SK-N-SH (cell line): ENCODE measurements around the gene MCTP1. TPM values are rescaled to one million over a fixed set of nuclear protein-coding genes. Genes with fewer than 3 reads are reported as not detected.

ENCODE experiments used
- CTCF ChIA-PET: fragments of 300-600, 350-600 bp; formaldehyde crosslinking; extraction: SDS; loops from one replicate; lab custom pipeline; 2021; lab: Yijun Ruan, JAX
- POLR2A ChIA-PET: fragments of 350-600 bp; sonication (Branson Sonifier 250); formaldehyde crosslinking; extraction: SDS; loops from one replicate; lab custom pipeline; 2020; ENCODE audit warnings: antibody characterized with exemption, inconsistent platforms; lab: Yijun Ruan, JAX
- DNase-seq: peaks from one replicate; pipeline ENCODE4 v3.0.0; 2012
- H2AFZ ChIP-seq: fragments of 200-600 bp; sonication (generic); 2 replicates; pipeline ENCODE4 v1.8.1; 2016; ENCODE audit warnings: antibody characterized with exemption, mild to moderate bottlenecking, low read depth
- H3F3A ChIP-seq: fragments of 200-600 bp; sonication (generic); replicated peaks from 2 replicates; pipeline ENCODE3; 2016; ENCODE audit warnings: antibody characterized with exemption, mild to moderate bottlenecking; ENCODE audit not compliant: insufficient read depth
- H3K27ac ChIP-seq, 2 experiments: fragments of 200-500 bp in 1 of 2; fragments of 200-600 bp in 1 of 2; sonication (Bioruptor generic) in 1 of 2; sonication (generic), shearing (Covaris generic) in 1 of 2; 2 replicates each; pipeline versions ENCODE4 v1.5.1 to v1.6.1; 2014 to 2016; ENCODE audit warnings: low read depth in 2 of 2, inconsistent platforms in 1 of 2, low read length in 1 of 2, mild to moderate bottlenecking in 1 of 2, mixed read lengths in 1 of 2
- H3K27me3 ChIP-seq: fragments of 200-600 bp; sonication (generic), shearing (Covaris generic); 2 replicates; pipeline ENCODE4 v1.6.1; 2016; ENCODE audit warnings: mixed run types; ENCODE audit not compliant: insufficient read depth
- H3K36me3 ChIP-seq, 2 experiments: fragments of 200-500 bp in 1 of 2; fragments of 200-600 bp in 1 of 2; sonication (Bioruptor generic) in 1 of 2; sonication (generic) in 1 of 2; replicated peaks in 1 of 2; 2 replicates each; pipeline versions ENCODE3 to v1.5.1; 2014 to 2016; ENCODE audit warnings: low read length in 1 of 2, mild to moderate bottlenecking in 1 of 2; ENCODE audit not compliant: insufficient read depth in 2 of 2, control insufficient read depth in 1 of 2
- H3K4me1 ChIP-seq, 2 experiments: fragments of 200-500 bp in 1 of 2; fragments of 200-600 bp in 1 of 2; sonication (Bioruptor generic) in 1 of 2; sonication (generic), shearing (Covaris generic) in 1 of 2; 2 replicates each; pipeline versions ENCODE4 v1.5.1 to v1.6.1; 2014 to 2016; ENCODE audit warnings: low read depth in 1 of 2, low read length in 1 of 2, mixed run types in 1 of 2; ENCODE audit not compliant: insufficient read depth in 2 of 2, control insufficient read depth in 1 of 2
- H3K4me2 ChIP-seq: fragments of 200-600 bp; sonication (generic), shearing (Covaris generic); 2 replicates; pipeline ENCODE4 v1.6.1; 2017; ENCODE audit warnings: mixed run types
- H3K4me3 ChIP-seq, 2 experiments: fragments of 200-500 bp in 1 of 2; fragments of 200-600 bp in 1 of 2; sonication (Bioruptor generic) in 1 of 2; sonication (generic), shearing (Covaris generic) in 1 of 2; 2 replicates each; pipeline versions ENCODE4 v1.5.1 to v1.8.1; 2014 to 2016; ENCODE audit warnings: low read depth in 2 of 2, inconsistent platforms in 1 of 2, low read length in 1 of 2, mild to moderate bottlenecking in 1 of 2, mixed read lengths in 1 of 2, moderate library complexity in 1 of 2
- H3K79me2 ChIP-seq: fragments of 200-600 bp; sonication (generic); 2 replicates; pipeline ENCODE4 v1.8.1; 2017; ENCODE audit warnings: mild to moderate bottlenecking; ENCODE audit not compliant: insufficient read depth
- H3K9ac ChIP-seq: fragments of 200-600 bp; sonication (generic); 2 replicates; pipeline ENCODE4 v1.6.1; 2017; ENCODE audit warnings: mixed run types
- H3K9me2 ChIP-seq: fragments of 200-600 bp; sonication (generic); 2 replicates; pipeline ENCODE4 v1.6.1; 2017; ENCODE audit warnings: mixed run types
- H3K9me3 ChIP-seq: fragments of 200-600 bp; sonication (generic); 2 replicates; pipeline ENCODE4 v1.6.1; 2017; ENCODE audit warnings: mixed run types, mild to moderate bottlenecking, moderate library complexity
- H4K20me1 ChIP-seq: fragments of 200-600 bp; sonication (generic); 2 replicates; pipeline ENCODE4 v1.6.1; 2017; ENCODE audit warnings: mild to moderate bottlenecking, mixed run types; ENCODE audit not compliant: insufficient read depth
- EP300 ChIP-seq, 2 experiments: IDR thresholded peaks; 2 replicates each; pipeline versions ENCODE4 v1.4.0 to v1.6.1; 2012; ENCODE audit warnings: borderline replicate concordance in 1 of 2, low read depth in 1 of 2, low read length in 1 of 2
- FOSL2 ChIP-seq: IDR thresholded peaks from 2 replicates; pipeline ENCODE4 v1.4.0; 2012; ENCODE audit warnings: low read depth, mild to moderate bottlenecking, moderate library complexity, borderline replicate concordance
- GABPA ChIP-seq: IDR thresholded peaks from 2 replicates; pipeline ENCODE4 v1.4.0; 2012; ENCODE audit warnings: low read depth, mild to moderate bottlenecking
- MEF2A ChIP-seq: IDR thresholded peaks from 2 replicates; pipeline ENCODE4 v1.4.0; 2012; ENCODE audit warnings: low read depth, borderline replicate concordance
- MXI1 ChIP-seq: IDR thresholded peaks from 2 replicates; pipeline ENCODE4 v1.6.1; 2012; ENCODE audit warnings: mild to moderate bottlenecking, low read depth, low read length, improper control_type of control experiment
- NFIC ChIP-seq: IDR thresholded peaks from 2 replicates; pipeline ENCODE4 v1.4.0; 2012; ENCODE audit warnings: borderline replicate concordance
- RAD21 ChIP-seq: IDR thresholded peaks from 2 replicates; pipeline ENCODE4 v1.6.1; 2012; ENCODE audit warnings: mild to moderate bottlenecking, low read length
- RFX5 ChIP-seq: IDR thresholded peaks from 2 replicates; pipeline ENCODE4 v1.6.1; 2012; ENCODE audit warnings: mild to moderate bottlenecking, improper control_type of control experiment, low read length
- SIN3A ChIP-seq: IDR thresholded peaks from 2 replicates; pipeline ENCODE4 v1.6.1; 2012; ENCODE audit warnings: low read depth, mild to moderate bottlenecking, low read length, moderate library complexity, borderline replicate concordance
- TAF1 ChIP-seq: IDR thresholded peaks from 2 replicates; pipeline ENCODE4 v1.6.1; 2012; ENCODE audit warnings: low read depth, mild to moderate bottlenecking, low read length, moderate library complexity, borderline replicate concordance
- YY1 ChIP-seq: IDR thresholded peaks from 2 replicates; pipeline ENCODE4 v1.4.0; 2012; ENCODE audit warnings: low read depth, mild to moderate bottlenecking
- WGBS: methylation state at CpG from one replicate; pipeline ENCODE4 v1.1.6; 2017; ENCODE audit warnings: low lambda C conversion rate; 5-methylcytosine and 5-hydroxymethylcytosine counted together
- polyA plus RNA-seq, 3 experiments: library from polyadenylated mRNA; depleted of rRNA; stranded (reverse); fragments of >200 nt; gene quantifications; 2 replicates each; pipeline ENCODE4 v1.2.3, GENCODE V29; 2012
- TF ChIP-seq, protein P1 (sequence below): IDR thresholded peaks from 2 replicates; pipeline ENCODE4; 2012
- TF ChIP-seq, protein P2 (sequence below): IDR thresholded peaks from 2 replicates; pipeline ENCODE4 v1.4.0; 2012; ENCODE audit warnings: low read depth, borderline replicate concordance
- TF ChIP-seq, protein P3 (sequence below): IDR thresholded peaks from 2 replicates; pipeline ENCODE4 v1.6.1; 2012; ENCODE audit warnings: mild to moderate bottlenecking, low read depth, low read length, moderate library complexity
- TF ChIP-seq, protein P4 (sequence below): IDR thresholded peaks from 2 replicates; pipeline ENCODE4 v1.4.0; 2012; ENCODE audit warnings: low read depth, borderline replicate concordance

MCTP1 gene
- polyA plus RNA-seq, 1 of the 3 experiments (the other 2 are of a cell fraction), result 0.53 TPM

DNA sequence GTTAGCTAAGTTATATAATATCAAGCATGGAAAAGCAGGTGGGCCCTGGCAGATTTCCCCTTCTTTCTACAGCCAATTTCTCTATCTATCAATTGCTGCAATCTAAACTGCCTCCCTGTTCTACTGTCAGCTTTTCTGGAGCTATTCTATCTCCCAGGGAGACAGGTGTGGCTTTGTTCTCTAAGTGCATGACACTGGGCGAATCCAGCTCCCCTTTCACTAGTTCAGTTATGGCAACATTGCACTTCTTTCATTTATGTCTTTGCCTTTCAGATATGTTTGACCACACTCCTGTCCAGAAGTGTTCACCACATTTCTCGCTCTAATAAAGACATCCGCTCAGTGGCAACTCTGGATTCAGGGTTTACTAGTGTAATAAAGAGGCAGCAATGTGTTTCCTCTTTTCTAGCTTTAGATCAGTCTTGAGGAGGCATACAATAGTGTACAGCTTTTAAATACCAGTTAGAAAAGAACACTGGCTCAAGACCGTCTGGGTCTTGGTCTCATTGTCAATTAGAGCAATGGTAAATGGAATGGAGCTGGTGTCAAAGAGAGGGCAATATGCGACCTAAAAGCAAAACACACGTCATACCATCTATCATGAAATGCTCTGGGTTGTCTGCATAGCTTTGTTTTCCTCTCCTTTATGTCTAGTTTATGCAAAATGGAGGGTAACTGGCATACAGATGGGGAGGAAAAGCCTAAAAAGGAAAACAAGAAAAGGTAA, 469.4 kb downstream of the MCTP1 start:
- Histone ChIP-seq H3F3A (no peaks in the 10 kb centered on the region), H3K27ac (no peak overlapping the region), H3K36me3 (no peaks in the 10 kb centered on the region), H3K9ac (no peak overlapping the region), H3K4me3 (no peak overlapping the region), H3K79me2 (no peaks in the 10 kb centered on the region), H3K4me1 (no peaks in the 10 kb centered on the region), H3K9me3 (no peaks in the 10 kb centered on the region), H3K9me2 (no peaks in the 10 kb centered on the region), H2AFZ (no peak overlapping the region), H3K27me3 (no peaks in the 10 kb centered on the region), H4K20me1 (no peaks in the 10 kb centered on the region), H3K4me2 (no peak overlapping the region)
- TF ChIP-seq RAD21 (no peak), GABPA (no peak), MEF2A (no peak), EP300 (IDR thresholded peaks at IDR 0.05; ENCODE audit: borderline replicate concordance in 1 of 2, low read depth in 1 of 2, low read length in 1 of 2) (no peak), FOSL2 (no peak), YY1 (no peak), TAF1 (no peak), MXI1 (no peak), SIN3A (no peak), NFIC (no peak), RFX5 (no peak)
- TF ChIP-seq, protein P1, sequence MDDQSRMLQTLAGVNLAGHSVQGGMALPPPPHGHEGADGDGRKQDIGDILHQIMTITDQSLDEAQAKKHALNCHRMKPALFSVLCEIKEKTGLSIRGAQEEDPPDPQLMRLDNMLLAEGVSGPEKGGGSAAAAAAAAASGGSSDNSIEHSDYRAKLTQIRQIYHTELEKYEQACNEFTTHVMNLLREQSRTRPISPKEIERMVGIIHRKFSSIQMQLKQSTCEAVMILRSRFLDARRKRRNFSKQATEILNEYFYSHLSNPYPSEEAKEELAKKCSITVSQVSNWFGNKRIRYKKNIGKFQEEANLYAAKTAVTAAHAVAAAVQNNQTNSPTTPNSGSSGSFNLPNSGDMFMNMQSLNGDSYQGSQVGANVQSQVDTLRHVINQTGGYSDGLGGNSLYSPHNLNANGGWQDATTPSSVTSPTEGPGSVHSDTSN, result no peak
- TF ChIP-seq, protein P2, sequence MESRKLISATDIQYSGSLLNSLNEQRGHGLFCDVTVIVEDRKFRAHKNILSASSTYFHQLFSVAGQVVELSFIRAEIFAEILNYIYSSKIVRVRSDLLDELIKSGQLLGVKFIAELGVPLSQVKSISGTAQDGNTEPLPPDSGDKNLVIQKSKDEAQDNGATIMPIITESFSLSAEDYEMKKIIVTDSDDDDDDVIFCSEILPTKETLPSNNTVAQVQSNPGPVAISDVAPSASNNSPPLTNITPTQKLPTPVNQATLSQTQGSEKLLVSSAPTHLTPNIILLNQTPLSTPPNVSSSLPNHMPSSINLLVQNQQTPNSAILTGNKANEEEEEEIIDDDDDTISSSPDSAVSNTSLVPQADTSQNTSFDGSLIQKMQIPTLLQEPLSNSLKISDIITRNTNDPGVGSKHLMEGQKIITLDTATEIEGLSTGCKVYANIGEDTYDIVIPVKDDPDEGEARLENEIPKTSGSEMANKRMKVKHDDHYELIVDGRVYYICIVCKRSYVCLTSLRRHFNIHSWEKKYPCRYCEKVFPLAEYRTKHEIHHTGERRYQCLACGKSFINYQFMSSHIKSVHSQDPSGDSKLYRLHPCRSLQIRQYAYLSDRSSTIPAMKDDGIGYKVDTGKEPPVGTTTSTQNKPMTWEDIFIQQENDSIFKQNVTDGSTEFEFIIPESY, result no peak
- TF ChIP-seq, protein P3, sequence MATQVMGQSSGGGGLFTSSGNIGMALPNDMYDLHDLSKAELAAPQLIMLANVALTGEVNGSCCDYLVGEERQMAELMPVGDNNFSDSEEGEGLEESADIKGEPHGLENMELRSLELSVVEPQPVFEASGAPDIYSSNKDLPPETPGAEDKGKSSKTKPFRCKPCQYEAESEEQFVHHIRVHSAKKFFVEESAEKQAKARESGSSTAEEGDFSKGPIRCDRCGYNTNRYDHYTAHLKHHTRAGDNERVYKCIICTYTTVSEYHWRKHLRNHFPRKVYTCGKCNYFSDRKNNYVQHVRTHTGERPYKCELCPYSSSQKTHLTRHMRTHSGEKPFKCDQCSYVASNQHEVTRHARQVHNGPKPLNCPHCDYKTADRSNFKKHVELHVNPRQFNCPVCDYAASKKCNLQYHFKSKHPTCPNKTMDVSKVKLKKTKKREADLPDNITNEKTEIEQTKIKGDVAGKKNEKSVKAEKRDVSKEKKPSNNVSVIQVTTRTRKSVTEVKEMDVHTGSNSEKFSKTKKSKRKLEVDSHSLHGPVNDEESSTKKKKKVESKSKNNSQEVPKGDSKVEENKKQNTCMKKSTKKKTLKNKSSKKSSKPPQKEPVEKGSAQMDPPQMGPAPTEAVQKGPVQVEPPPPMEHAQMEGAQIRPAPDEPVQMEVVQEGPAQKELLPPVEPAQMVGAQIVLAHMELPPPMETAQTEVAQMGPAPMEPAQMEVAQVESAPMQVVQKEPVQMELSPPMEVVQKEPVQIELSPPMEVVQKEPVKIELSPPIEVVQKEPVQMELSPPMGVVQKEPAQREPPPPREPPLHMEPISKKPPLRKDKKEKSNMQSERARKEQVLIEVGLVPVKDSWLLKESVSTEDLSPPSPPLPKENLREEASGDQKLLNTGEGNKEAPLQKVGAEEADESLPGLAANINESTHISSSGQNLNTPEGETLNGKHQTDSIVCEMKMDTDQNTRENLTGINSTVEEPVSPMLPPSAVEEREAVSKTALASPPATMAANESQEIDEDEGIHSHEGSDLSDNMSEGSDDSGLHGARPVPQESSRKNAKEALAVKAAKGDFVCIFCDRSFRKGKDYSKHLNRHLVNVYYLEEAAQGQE, result no peak
- TF ChIP-seq, protein P4, sequence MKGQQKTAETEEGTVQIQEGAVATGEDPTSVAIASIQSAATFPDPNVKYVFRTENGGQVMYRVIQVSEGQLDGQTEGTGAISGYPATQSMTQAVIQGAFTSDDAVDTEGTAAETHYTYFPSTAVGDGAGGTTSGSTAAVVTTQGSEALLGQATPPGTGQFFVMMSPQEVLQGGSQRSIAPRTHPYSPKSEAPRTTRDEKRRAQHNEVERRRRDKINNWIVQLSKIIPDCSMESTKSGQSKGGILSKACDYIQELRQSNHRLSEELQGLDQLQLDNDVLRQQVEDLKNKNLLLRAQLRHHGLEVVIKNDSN, result no peak
- ChIA-PET POLR2A (no interaction called here), CTCF (interaction anchor here (0.7 to 1.4 kb wide), 2 partner anchors 17 to 35 kb away, joined by 3 to 5 read pairs; no protein-coding TSS in a partner anchor)
- WGBS, result 59% methylated on average over 6 of the region's 6 CpGs
- no peak for DNase-seq
